Neural progenitor cell (in vitro differentiated cells): ENCODE measurements around the gene CYP3A5. TPM values are rescaled to one million over a fixed set of nuclear protein-coding genes. Genes with fewer than 3 reads are reported as not detected.

Experiments
- DNase-seq: peaks from one replicate; pipeline ENCODE4 v3.0.0-alpha.2; 2016; ENCODE audit warnings: low spot score
- H2AFZ ChIP-seq: fragments of 200-600 bp; sonication (generic); replicated peaks from 2 replicates; pipeline ENCODE4 v1.6.1; 2016; ENCODE audit warnings: antibody characterized with exemption
- H3F3A ChIP-seq: fragments of 200-600 bp; sonication (generic); 2 replicates; pipeline ENCODE4 v1.6.1; 2016; ENCODE audit warnings: antibody characterized with exemption, low read depth
- H3K27ac ChIP-seq: fragments of 200-600 bp; sonication (generic); 2 replicates; pipeline ENCODE4 v1.5.1; 2016; ENCODE audit warnings: mild to moderate bottlenecking
- H3K27me3 ChIP-seq: fragments of 200-600 bp; sonication (generic); 2 replicates; pipeline ENCODE4 v1.6.1; 2016; ENCODE audit warnings: mild to moderate bottlenecking, moderate library complexity
- H3K36me3 ChIP-seq: fragments of 200-600 bp; sonication (generic); 2 replicates; pipeline ENCODE4 v1.5.1; 2016
- H3K4me1 ChIP-seq: fragments of 200-600 bp; sonication (generic); 2 replicates; pipeline ENCODE4 v1.6.1; 2016; ENCODE audit warnings: mixed run types
- H3K4me2 ChIP-seq: fragments of 200-600 bp; sonication (generic); 2 replicates; pipeline ENCODE4 v1.6.1; 2016
- H3K4me3 ChIP-seq: fragments of 200-600 bp; sonication (generic); 2 replicates; pipeline ENCODE4 v1.5.1; 2016
- H3K79me2 ChIP-seq: fragments of 200-600 bp; sonication (generic); 2 replicates; pipeline ENCODE4 v1.6.1; 2016; ENCODE audit warnings: low read depth
- H3K9ac ChIP-seq: fragments of 200-600 bp; sonication (generic); 2 replicates; pipeline ENCODE4 v1.6.1; 2016
- H3K9me3 ChIP-seq: fragments of 200-600 bp; sonication (generic); 2 replicates; pipeline ENCODE4 v1.5.1; 2016; ENCODE audit warnings: low read depth
- H4K20me1 ChIP-seq: fragments of 200-600 bp; sonication (generic); 2 replicates; pipeline ENCODE4 v1.6.1; 2016; ENCODE audit warnings: low read depth
- H3K27ac Mint-ChIP-seq: 3 replicates; pipeline ENCODE4 v1.8.0; 2021; ENCODE audit warnings: mixed read lengths
- H3K27me3 Mint-ChIP-seq: 2 replicates; pipeline ENCODE4 v1.8.0; 2022; ENCODE audit warnings: low read depth, mild to moderate bottlenecking, inconsistent platforms, moderate library complexity, mixed read lengths; ENCODE audit not compliant: insufficient read depth
- H3K36me3 Mint-ChIP-seq: 3 replicates; pipeline ENCODE4 v1.8.0; 2021; ENCODE audit warnings: mixed read lengths
- H3K4me1 Mint-ChIP-seq: 3 replicates; pipeline ENCODE4 v1.8.0; 2021; ENCODE audit warnings: mixed read lengths
- H3K4me3 Mint-ChIP-seq: 3 replicates; pipeline ENCODE4 v1.8.0; 2021; ENCODE audit warnings: mild to moderate bottlenecking, moderate library complexity, mixed read lengths
- H3K9me3 Mint-ChIP-seq: 3 replicates; pipeline ENCODE4 v1.8.0; 2020; ENCODE audit warnings: mixed read lengths
- CTCF ChIP-seq: fragments of 200-600 bp; sonication (generic); IDR thresholded peaks from 2 replicates; pipeline ENCODE4 v1.5.1; 2017; ENCODE audit warnings: antibody characterized with exemption, mild to moderate bottlenecking
- EZH2 ChIP-seq: fragments of 200-600 bp; sonication (generic); IDR thresholded peaks from 2 replicates; pipeline ENCODE4 v1.6.1; 2017; ENCODE audit warnings: antibody characterized with exemption, mild to moderate bottlenecking, moderate library complexity
- EZH2phosphoT487 ChIP-seq: fragments of 200-600 bp; sonication (generic); IDR thresholded peaks from 2 replicates; pipeline ENCODE4 v1.6.1; 2017; ENCODE audit warnings: antibody characterized with exemption
- total RNA-seq: library from RNA; depleted of rRNA; stranded (reverse); fragments of >200 nt; gene quantifications from 2 replicates; pipeline ENCODE4 v1.2.3, GENCODE V29; 2015; ENCODE audit warnings: low replicate concordance

The CYP3A5 gene
- total RNA-seq, 1 donor from 2014 or later = not detected

- Mint-ChIP-seq H3K4me1 (no peaks in the 10 kb centered on the region), H3K36me3 (peaks cover 46% of the 10 kb centered on the region), H3K27ac (no peak overlapping the region), H3K9me3 (no peaks in the 10 kb centered on the region), H3K4me3 (no peak overlapping the region), H3K27me3 (peaks cover 6% of the 10 kb centered on the region)
- peaks cover 24% of the 10 kb centered on the region for H4K20me1 ChIP-seq
- no peak overlapping the region for H3K9ac ChIP-seq
- H3K4me1 ChIP-seq = no peaks in the 10 kb centered on the region
- TF ChIP-seq CTCF (no peak), EZH2 (no peak), EZH2phosphoT487 (no peak)
- no peak overlapping the region for H3K4me2 ChIP-seq
- no peaks in the 10 kb centered on the region for H3K27me3 ChIP-seq
- peaks cover 3% of the 10 kb centered on the region for H3K79me2 ChIP-seq
- H3K36me3 ChIP-seq = peaks cover 12% of the 10 kb centered on the region
- H3K27ac ChIP-seq = no peak overlapping the region
- no peaks in the 10 kb centered on the region for H3K9me3 ChIP-seq
- no peak overlapping the region for H3K4me3 ChIP-seq
- DNase-seq = no peak
- H2AFZ ChIP-seq = no peak overlapping the region
- H3F3A ChIP-seq = peaks cover 7% of the 10 kb centered on the region
Observed at GRCh38 chr7:99626661-99627060, 53.1 kb downstream of the CYP3A5 start.

- Histone ChIP-seq H3K9me3 (no peaks in the 10 kb centered on the region), H3K4me1 (no peaks in the 10 kb centered on the region), H3K9ac (no peak overlapping the region), H3K27ac (no peak overlapping the region), H3F3A (no peaks in the 10 kb centered on the region), H4K20me1 (peaks cover 20% of the 10 kb centered on the region), H3K79me2 (peaks cover 3% of the 10 kb centered on the region), H3K36me3 (peaks cover 12% of the 10 kb centered on the region), H3K4me3 (no peak overlapping the region), H2AFZ (no peak overlapping the region), H3K4me2 (no peak overlapping the region), H3K27me3 (no peaks in the 10 kb centered on the region)
- no peaks in the 10 kb centered on the region for H3K9me3 Mint-ChIP-seq
- H3K4me3 Mint-ChIP-seq = no peak overlapping the region
- no peak for DNase-seq
- TF ChIP-seq EZH2phosphoT487 (no peak), CTCF (no peak), EZH2 (no peak)
- H3K36me3 Mint-ChIP-seq = peaks cover 43% of the 10 kb centered on the region
- peaks cover 6% of the 10 kb centered on the region for H3K27me3 Mint-ChIP-seq
- no peaks in the 10 kb centered on the region for H3K4me1 Mint-ChIP-seq
- H3K27ac Mint-ChIP-seq = no peak overlapping the region
Observed at GRCh38 chr7:99625961-99626360, 53.8 kb downstream of the CYP3A5 start.

DNA sequence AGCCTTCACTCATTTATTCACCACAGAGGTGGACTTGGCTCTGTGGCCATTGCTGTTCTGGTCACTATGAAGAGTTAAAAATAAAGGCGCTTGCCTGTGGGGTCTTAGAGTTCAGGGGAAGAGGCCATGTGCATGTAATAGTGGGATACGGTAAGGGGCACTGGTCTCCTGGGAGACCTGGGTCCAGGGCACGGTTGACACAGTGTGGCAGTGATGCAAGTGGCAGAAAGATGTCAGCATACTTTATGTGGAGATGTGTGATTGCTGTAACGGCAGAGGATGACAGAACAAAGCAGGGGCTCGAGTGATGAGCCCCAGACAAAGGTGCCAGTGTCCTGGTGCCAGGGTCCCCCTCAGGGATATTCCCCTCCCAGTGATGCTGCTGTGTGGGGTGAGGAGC is 54.5 kb downstream of the CYP3A5 start:
- Histone ChIP-seq H3K9me3 (no peaks in the 10 kb centered on the region), H3K27ac (no peak overlapping the region), H3K4me3 (no peak overlapping the region), H3K36me3 (peaks cover 12% of the 10 kb centered on the region), H2AFZ (no peak overlapping the region), H3K4me1 (no peaks in the 10 kb centered on the region), H4K20me1 (peaks cover 15% of the 10 kb centered on the region), H3K9ac (no peak overlapping the region), H3F3A (no peaks in the 10 kb centered on the region), H3K79me2 (peaks cover 3% of the 10 kb centered on the region), H3K27me3 (no peaks in the 10 kb centered on the region), H3K4me2 (no peak overlapping the region)
- TF ChIP-seq EZH2phosphoT487 (no peak), EZH2 (no peak), CTCF (no peak)
- Mint-ChIP-seq H3K4me1 (no peaks in the 10 kb centered on the region), H3K27me3 (peaks cover 6% of the 10 kb centered on the region), H3K27ac (no peak overlapping the region), H3K36me3 (peaks cover 42% of the 10 kb centered on the region), H3K9me3 (no peaks in the 10 kb centered on the region), H3K4me3 (no peak overlapping the region)
- DNase-seq = no peak
